Spleen (tissue), 7 donors: ENCODE results near the gene MMP25.

Source experiments
- CTCF ChIP-seq, 11 experiments: fragments of 200-600 bp in 7 of 11; fragments of 450-650 bp in 4 of 11; sonication (generic) in 4 of 11; IDR thresholded peaks in 8 of 11; conservative IDR thresholded peaks in 3 of 11; 1 replicate in 7 of 11; 2 replicates in 4 of 11; pipeline versions ENCODE4 v1.4.0 to v1.8.0; 2016 to 2021; ENCODE audit warnings: antibody characterized with exemption in 11 of 11, inconsistent platforms in 4 of 11, mild to moderate bottlenecking in 1 of 11
- POLR2A ChIP-seq, 3 donors: fragments of 450-650 bp; IDR thresholded peaks; one replicate each; pipeline ENCODE4 v1.5.1; 2017; ENCODE audit warnings: antibody characterized with exemption in 3 of 3, mild to moderate bottlenecking in 1 of 3
- POLR2AphosphoS5 ChIP-seq, 3 donors: sonication (generic); formaldehyde crosslinking; IDR thresholded peaks; one replicate each; pipeline ENCODE4 v1.5.1; 2017; ENCODE audit warnings: antibody characterized with exemption in 3 of 3
- donor health status: DM: no; HTN: no; CAD: no; lungs with moderate emphysema.
- donor health status: DM: no; HTN: no; CAD: no.
- donor health status: DM: no; HTN: no; CAD: no.

GRCh38 chr16:3060339-3061127 is 14.2 kb downstream of the MMP25 start:
- TF ChIP-seq CTCF (IDR thresholded peaks at IDR 0.05 in 8 of 11, conservative IDR thresholded peaks at IDR 0.05 in 3 of 11): no peak
- no peak for TF ChIP-seq POLR2A (IDR thresholded peaks at IDR 0.05)
- no peak for TF ChIP-seq POLR2AphosphoS5 (IDR thresholded peaks at IDR 0.05)
